OCI-M2 (cell line): ENCODE results near the gene LRBA.
"Not testable (repeated sequence)": the region's sequence is repeated elsewhere in the genome, so short reads cannot be mapped to it uniquely, and the experiment has no call there.

Experiments used
- DNase-seq: peaks from one replicate; lab custom pipeline; 2025; ENCODE audit not compliant: unreplicated experiment; lab: John Stamatoyannopoulos, UW

LRBA gene

DNA sequence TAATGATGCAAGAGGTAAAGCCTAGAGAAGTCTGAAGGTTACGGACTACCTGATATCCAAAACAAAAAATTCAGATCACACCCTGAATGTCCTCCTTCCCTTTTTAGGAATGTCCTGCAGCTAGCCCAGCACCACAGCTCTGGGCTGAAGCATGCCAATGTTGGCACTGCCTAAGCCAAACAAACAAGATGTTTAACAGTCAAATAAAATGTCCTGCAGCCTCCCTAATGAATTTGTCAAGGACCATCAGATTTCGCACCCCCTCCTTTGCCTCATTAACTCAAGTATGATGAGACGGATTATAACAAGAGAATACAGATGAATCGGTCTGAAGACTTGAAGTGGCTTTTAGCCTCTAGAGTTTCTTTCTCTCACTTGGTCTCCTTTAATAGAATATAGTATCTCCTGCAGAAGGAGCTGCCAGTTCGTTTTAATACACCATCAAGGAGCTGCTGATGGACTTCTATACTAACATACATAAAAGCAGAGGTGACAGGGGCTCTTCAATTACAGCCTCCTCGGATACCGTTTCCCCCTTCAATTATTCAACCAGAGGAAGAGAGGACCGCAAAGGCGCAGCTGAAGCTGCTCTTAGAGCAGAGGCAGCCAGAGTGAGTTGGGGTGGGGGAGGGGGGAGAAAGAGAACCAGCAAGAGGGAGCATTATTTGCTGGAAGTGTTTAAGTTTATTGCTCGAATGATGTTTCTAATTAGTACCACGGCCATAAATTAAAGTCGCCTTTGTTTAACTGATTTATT is 436.2 kb downstream of the LRBA start:
- DNase-seq = no peak

GRCh38 chr4:150577796-150578195 is 437.3 kb downstream of the LRBA start:
- DNase-seq = no peak

GRCh38 chr4:150574678-150575077 is 440.4 kb downstream of the LRBA start:
- DNase-seq = no peak

- no peak for DNase-seq
These were observed 441.6 kb downstream of the LRBA start for GRCh38 chr4:150573534-150573933.

GRCh38 chr4:150572704-150573504 is 442.2 kb downstream of the LRBA start:
- no peak for DNase-seq

- DNase-seq = no peak
These were observed 444.2 kb downstream of the LRBA start for GRCh38 chr4:150570862-150571261.

DNA sequence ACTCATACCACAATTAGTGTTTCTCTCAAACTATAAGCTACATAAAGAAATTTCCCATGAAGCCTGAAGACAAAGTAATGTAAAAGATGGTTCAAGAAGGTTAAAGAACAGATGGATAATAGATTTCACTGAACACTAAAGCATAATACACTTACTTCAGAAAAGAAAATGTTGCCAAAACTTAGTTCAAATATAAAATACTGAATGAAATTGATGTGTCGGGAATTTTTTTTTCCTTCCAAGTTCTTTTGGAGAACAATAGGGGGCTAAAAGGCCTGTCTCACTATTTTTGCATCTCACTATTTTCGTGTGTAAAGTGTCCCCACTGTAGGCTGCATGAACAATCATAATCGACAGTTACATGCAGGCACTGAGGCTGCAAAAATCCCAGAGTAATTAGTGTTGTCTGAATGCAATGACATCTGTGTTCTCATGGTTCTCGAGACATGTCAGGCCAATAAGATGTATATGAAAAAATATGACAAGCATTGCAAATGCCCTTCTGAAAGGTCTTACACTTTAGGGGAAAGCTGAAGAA is 445.0 kb downstream of the LRBA start:
- no peak for DNase-seq

GRCh38 chr4:150569384-150569987 is 445.6 kb downstream of the LRBA start:
- no peak for DNase-seq

DNA sequence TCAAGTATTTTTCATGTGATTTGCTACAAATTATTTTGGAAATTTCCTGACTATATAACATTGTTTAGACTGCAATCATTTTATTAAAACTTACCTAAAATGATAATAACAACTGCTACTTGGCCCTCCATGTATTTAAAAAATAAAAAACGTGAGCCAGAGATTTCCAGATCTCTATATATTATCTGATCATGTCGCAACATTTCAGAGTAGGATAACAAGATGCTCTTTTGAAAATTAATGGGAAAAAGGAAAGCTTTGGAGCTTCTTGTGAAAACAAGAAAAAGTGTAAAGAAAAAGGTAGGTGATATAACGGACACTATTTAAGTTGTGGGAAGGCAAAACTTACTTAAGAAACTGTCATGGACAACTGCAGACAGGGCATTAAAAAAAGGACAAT is 448.0 kb downstream of the LRBA start:
- DNase-seq = no peak

DNA sequence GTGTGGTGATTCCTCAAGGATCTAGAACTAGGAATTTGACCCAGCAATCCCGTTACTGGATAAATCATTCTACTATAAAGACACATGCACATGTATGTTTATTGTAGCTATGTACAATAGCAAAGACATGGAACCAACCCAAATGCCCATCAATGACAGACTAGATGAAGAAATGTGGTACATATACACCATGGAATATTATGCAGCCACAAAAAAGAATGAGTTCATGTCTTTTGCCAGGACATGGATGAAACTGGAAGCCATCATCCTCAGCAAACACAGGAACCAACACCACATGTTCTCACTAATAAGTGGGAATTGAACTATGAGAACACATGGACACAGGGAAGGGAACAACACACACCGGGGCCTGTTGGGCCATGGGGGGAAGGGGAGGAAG is 450.1 kb downstream of the LRBA start:
- DNase-seq = not testable (repeated sequence)

- DNase-seq = no peak
These were observed 452.3 kb downstream of the LRBA start for GRCh38 chr4:150562751-150563150.

- DNase-seq = no peak
These were observed 452.8 kb downstream of the LRBA start for GRCh38 chr4:150562250-150562649.

DNA sequence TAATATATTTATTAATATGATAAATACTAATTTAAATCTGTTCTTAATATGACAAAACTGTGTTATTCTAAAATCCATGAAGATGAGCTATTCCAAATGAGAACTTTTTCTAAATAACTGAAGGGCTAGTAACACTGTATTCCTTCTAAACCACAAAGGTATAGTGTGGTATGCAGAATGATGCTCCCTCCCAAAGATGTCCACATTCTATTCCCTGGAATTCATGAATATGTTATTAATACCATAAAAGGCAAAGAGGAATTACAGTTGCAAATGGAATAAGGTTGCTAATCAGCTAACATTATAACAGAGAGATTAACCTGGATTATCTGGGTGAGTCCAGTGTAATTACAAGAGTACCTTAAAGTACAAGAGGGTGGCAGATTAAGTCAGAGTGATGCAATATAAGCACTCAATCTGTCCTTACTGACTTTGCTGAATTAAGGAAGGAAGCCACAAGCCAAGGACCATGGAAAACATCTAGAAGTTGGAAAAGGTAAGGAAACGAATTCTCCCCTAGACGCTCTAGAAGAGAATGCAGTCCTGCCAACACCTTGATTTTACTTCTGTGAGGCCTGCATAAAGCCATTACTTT is 453.8 kb downstream of the LRBA start:
- no peak for DNase-seq

DNA sequence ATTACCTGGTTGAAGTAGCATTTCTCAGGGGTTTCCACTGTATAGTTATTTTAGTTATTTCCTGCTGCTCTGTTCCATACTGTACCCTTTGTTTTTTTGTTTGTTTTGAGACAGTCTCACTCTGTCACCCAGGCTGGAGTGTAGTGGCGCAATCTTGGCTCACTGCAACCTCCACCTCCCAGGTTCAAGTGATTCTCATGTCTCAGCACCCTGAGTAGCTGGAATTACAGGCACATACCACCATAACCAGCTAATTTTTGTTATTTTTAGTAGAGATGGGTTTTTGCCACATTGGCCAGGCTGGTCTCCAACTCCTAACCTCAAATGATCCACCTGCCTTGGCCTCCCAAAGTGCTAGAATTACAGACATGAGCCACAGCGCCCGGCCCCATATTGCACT is 457.3 kb downstream of the LRBA start:
- not testable (repeated sequence) for DNase-seq

DNA sequence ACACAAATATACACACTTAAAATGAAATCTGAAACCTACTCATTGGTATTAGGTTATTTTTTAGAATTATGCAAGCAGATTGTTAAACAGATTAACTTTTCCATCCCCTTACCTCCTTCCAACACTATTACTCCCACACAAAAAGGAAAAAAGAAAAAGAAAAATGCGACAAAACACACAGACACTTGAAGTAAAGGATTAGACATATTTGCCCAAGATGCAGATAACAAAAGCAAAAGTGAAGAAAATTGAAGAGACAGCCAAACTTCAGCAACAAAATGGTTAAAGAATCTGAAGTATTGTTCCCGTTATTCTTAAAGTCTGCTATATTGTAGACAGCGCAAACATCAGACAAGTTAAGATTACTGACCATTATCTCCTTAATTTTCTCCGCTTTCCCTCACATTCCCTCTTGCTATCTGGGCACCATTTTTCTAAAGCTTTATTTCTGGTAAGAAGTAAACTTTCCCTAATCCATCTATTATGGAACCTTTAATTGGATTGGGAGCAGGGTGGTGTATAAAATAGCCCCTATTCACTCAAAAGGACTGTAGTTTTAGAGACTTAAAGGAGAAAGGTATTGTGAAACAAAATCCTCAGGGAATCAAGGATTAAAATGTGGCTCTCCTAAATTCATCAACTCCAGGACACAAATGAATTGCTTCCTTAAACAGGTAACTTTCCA is 467.8 kb downstream of the LRBA start:
- DNase-seq = no peak

- no peak for DNase-seq
These were observed 468.8 kb downstream of the LRBA start for GRCh38 chr4:150546286-150546685.

- no peak for DNase-seq
These were observed 472.0 kb downstream of the LRBA start for GRCh38 chr4:150543042-150543441.

DNA sequence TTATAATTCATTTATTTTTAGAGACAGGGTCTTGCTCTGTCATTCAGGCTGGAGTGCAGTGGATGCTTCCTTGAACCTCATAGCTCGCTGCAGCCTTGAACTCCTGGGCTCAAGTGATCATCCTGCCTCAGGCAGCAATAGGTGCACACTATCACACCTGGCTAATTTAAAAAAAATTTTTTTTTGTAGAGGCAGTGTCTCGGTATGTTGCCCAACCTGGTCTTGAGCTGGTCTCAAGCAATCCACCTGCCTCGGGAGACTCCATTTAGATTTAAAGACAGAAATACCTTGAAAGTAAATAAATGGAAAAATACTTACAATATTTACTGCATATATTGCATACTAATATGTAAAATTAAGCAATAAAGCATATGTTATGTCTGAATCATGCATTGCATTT is 473.4 kb downstream of the LRBA start:
- DNase-seq = no peak

DNA sequence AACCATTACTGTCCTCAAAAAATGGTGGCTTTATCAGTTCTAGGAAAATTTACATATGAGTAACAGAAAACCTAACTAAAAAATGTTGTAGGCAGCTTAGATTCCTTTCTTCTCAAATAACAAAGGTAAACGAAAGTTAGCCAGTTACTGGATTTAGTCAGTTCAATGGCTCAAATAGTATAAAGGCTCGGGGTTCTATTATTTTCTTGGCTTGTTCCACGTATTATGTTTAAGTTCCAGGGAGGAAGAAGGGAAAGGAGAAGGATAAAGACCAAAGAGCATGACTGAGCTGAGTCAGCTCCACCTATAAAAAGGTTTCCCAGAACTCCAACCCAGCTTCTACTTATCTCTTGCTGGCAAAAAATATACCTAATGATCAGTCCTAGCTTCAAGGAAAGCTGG is 474.1 kb downstream of the LRBA start:
- no peak for DNase-seq

- no peak for DNase-seq
These were observed 474.5 kb downstream of the LRBA start for GRCh38 chr4:150540536-150540935.

GRCh38 chr4:150537911-150538310 is 477.2 kb downstream of the LRBA start:
- DNase-seq = not testable (repeated sequence)
